ENCODE data around the gene TMEM108.

DNA sequence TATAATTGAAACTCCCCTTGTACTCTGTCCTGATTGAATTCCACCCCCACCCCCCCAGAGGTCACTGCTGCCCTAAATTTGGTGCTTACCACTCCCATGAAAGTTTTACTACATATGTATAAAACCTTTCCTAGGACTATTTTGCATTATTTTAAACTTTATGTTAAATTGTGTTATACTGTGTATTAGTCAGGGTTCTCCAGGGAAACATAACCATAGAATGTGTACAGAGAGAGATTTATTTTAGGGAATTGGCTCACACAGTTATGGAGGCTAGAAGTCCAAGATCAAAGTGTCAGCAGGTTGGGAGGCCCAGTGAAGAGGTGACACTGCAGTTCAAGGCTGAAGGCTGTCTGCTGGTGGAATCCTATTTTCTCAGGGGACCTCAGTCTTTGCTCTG is 390.9 kb downstream of the TMEM108 start:
- TF ChIP-seq, protein P1, sequence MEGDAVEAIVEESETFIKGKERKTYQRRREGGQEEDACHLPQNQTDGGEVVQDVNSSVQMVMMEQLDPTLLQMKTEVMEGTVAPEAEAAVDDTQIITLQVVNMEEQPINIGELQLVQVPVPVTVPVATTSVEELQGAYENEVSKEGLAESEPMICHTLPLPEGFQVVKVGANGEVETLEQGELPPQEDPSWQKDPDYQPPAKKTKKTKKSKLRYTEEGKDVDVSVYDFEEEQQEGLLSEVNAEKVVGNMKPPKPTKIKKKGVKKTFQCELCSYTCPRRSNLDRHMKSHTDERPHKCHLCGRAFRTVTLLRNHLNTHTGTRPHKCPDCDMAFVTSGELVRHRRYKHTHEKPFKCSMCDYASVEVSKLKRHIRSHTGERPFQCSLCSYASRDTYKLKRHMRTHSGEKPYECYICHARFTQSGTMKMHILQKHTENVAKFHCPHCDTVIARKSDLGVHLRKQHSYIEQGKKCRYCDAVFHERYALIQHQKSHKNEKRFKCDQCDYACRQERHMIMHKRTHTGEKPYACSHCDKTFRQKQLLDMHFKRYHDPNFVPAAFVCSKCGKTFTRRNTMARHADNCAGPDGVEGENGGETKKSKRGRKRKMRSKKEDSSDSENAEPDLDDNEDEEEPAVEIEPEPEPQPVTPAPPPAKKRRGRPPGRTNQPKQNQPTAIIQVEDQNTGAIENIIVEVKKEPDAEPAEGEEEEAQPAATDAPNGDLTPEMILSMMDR (IDR thresholded peaks at IDR 0.05) = no peak
- TF ChIP-seq POLR2A (IDR thresholded peaks at IDR 0.05) = no peak

Data from thyroid gland (tissue), 4 donors.